ENCODE data around the gene INHBE.

Gene INHBE

DNA sequence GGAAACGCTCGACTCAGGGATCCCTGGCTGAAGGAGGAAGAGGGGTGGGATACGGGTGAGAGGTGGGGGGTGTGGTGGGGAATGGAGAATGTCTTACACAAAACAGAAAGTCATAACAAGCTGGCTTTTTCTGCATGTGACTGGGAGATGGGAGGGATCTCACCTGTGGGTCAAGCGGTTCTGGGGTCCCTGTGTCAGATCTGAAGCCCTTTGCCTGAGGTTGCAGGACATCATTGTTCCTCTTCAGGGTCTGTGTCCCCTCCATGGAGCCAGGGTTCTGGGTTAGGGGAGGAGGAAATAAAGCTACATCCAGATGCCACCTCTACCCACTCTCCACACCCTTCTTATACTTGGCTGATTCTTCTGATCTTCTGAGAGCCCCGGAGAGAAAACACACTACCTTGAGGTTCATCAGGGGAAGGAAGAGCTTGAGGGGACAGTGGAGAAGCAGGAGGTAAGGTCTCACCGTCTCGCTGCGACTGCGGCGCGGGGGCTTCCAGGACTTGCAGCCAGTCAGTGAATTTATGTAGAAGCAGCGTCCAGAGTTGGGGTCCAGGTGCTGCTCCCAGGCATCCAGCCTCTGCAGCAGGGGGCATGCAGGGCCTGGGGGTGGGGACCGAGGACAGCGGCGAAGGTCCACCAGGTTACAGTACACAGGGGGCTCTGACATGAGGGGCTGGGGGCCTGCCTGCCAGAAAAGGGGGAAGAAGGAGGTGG is 22.0 kb downstream of the INHBE start:
- Histone ChIP-seq H3K27me3 (ENCODE audit: insufficient read depth, low read length) (peaks cover 63% of the 10 kb centered on the region), H3K9me3 (ENCODE audit: low read length) (peaks cover 3% of the 10 kb centered on the region), H3K4me3 (ENCODE audit: low read length) (no peak overlapping the region), H3K36me3 (ENCODE audit: insufficient read depth, low read length) (no peaks in the 10 kb centered on the region), H2AFZ (ENCODE audit: low read depth, low read length) (no peak overlapping the region), H3K4me1 (ENCODE audit: insufficient read depth, low read length) (peaks cover 9% of the 10 kb centered on the region)

DNA sequence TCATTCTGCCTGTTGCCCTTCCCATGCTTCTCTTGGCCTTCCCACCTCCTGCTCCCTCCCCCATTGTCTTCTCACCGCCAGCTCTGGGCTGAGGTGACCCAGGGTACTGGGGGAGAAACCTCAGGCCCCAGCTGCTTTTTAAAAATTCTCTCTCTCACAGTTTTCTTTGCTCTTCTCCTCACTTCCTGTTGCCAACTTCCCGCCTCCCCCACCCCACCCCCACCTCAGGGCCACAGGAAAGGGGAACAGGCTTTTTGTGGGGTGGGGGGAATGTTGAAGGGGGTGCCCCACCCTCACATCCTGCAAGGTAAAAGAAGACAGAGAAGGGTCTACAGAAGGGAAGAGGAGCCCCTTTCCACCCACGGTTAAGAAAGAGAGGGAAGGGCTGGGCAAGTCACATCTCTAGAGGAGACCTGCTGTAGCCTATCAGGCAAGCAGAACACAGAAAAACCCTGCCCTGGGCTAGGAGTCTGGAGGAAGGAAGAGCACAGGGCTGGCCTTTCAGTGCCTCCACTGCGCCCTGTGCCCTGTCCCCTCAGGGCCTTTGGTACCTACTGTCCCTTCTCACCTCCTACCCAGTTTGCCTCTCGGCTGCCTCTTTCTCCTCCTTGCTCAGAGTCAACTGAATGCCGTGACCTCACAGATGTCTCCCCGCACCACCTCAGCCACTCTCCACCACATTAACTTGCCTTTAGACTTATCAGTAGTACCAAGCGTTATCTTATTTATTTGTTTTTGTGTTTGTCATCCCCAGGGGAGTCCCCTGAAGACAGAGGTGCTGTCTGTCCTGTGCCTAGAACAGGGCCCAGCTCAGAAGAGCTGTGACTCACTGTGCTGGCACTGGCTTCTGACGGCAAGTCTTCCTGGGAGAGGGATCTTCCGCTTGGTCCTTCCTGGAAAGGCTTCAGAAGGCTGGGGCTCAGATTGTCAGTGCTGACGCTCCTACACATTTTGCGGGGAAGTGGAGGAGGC is 22.9 kb downstream of the INHBE start:
- H3K27me3 ChIP-seq (ENCODE audit: insufficient read depth, low read length): peaks cover 63% of the 10 kb centered on the region

DNA sequence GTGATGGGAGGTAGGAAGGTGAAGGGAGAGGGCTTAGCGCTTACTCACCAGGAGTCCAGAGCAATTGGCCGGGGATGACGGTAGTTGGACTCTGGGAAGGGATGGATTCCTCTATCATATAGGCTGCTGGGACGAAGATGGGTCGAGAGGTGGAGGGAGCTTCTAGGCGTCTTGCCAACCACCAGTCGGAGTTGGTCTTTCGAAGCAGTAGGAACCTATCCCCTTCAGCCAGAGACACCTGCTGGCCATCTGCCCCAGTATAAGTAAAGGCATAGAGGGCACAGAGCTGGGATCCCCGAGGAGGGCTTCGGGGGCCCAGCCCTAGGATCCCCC is 23.9 kb downstream of the INHBE start:
- H3K9me3 ChIP-seq (ENCODE audit: low read length): peaks cover 3% of the 10 kb centered on the region
- no peak overlapping the region for H2AFZ ChIP-seq (ENCODE audit: low read depth, low read length)
- H3K27me3 ChIP-seq (ENCODE audit: insufficient read depth, low read length): peaks cover 56% of the 10 kb centered on the region
- H3K36me3 ChIP-seq (ENCODE audit: insufficient read depth, low read length): no peaks in the 10 kb centered on the region
- H3K4me3 ChIP-seq (ENCODE audit: low read length): no peak overlapping the region
- H3K4me1 ChIP-seq (ENCODE audit: insufficient read depth, low read length): peaks cover 9% of the 10 kb centered on the region

More for the DNA sequence above, 22.9 kb downstream of the INHBE start:
- Histone ChIP-seq H2AFZ (ENCODE audit: low read depth, low read length) (no peak overlapping the region), H3K4me1 (ENCODE audit: insufficient read depth, low read length) (peaks cover 9% of the 10 kb centered on the region), H3K36me3 (ENCODE audit: insufficient read depth, low read length) (no peaks in the 10 kb centered on the region), H3K9me3 (ENCODE audit: low read length) (peaks cover 3% of the 10 kb centered on the region), H3K4me3 (ENCODE audit: low read length) (no peak overlapping the region)

DNA sequence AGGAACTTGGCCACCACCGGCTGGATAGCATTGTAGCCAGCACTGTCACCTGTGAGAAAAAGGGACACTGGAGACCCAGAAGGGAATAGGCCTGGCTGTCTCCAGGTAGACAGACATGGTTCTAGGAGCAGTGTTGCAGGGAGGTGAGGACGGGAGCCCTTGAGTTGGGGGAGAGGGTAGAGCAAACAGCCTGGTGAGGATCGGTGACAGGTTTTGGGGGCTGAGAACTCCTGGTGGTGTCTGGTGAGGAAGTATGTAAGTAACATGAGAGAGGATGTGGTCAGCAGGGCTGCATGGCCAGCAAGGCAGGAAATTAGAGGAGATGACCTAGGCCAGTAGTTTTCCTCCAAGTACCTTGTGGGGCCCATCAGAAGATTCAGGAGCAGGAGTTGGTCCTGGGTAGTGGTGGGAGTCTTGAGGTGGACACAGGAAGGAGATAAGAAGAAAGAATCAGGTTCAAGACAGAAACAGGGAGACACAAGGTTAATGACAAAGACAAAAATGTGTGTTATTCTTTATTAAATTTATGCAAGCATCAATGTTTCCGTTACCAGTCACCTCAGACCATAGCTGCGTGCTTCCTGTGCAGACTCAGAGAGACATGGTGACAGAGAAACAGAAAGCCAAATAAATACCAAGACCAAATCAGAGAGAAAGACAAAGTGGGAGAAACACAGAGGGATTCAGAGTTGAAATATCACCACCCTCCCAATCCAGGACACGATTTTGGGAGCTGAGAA is 24.4 kb downstream of the INHBE start, which contains the start of gene ARHGAP9:
TSS of gene ARHGAP9 (minus strand) at position 491 of the 740 bp plus-strand sequence. CDS start at position 31, 460 bp downstream.
- H3K4me1 ChIP-seq (ENCODE audit: insufficient read depth, low read length): peaks cover 9% of the 10 kb centered on the region
- H3K36me3 ChIP-seq (ENCODE audit: insufficient read depth, low read length): no peaks in the 10 kb centered on the region
- peaks cover 3% of the 10 kb centered on the region for H3K9me3 ChIP-seq (ENCODE audit: low read length)
- H2AFZ ChIP-seq (ENCODE audit: low read depth, low read length): no peak within 1 kb of the TSS
- H3K27me3 ChIP-seq (ENCODE audit: insufficient read depth, low read length): peaks cover 51% of the 10 kb centered on the region
- H3K4me3 ChIP-seq (ENCODE audit: low read length): no peak within 1 kb of the TSS

DNA sequence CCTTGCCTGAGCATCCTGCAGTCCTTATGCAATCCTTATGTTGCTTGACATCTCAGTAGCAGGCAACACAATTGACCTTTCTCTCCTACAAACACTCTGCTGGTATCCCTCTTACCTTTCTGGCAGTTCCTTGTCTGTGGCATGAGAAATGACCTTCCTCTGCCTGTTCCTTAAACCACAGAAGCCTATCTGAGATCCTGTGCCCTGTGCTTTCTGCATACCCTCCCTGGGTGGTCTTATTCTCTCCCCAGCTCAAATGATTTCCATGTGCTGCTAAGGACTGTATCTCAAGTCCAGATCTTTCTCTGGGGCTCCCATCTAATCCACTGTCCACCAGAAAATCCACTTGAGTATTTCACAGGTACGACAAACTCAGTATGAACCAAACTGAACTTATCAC is 26.6 kb downstream of the INHBE start:
- Histone ChIP-seq H3K4me1 (ENCODE audit: insufficient read depth, low read length) (no peaks in the 10 kb centered on the region), H3K27me3 (ENCODE audit: insufficient read depth, low read length) (peaks cover 30% of the 10 kb centered on the region), H3K36me3 (ENCODE audit: insufficient read depth, low read length) (no peaks in the 10 kb centered on the region), H3K4me3 (ENCODE audit: low read length) (no peak overlapping the region), H2AFZ (ENCODE audit: low read depth, low read length) (no peak overlapping the region), H3K9me3 (ENCODE audit: low read length) (peaks cover 3% of the 10 kb centered on the region)

DNA sequence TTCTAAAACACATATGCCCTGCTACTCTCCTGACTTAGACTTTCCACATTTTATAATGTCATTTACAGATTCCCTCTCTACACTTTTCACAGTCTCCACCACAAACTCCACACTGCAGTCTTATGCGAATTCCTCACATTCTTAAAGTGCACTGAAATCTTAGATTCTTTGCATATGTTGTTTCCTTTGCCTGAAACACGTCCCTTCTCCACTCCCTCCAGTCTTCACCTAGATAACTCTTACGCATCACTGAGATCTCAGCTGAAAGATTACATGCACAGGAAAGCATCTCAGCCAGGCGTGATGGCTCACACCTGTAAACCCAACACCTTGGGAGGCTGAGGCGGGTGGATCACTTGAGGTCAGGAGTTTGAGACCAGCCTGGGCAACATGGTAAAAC is 28.4 kb downstream of the INHBE start:
- H2AFZ ChIP-seq (ENCODE audit: low read depth, low read length): no peak overlapping the region
- H3K9me3 ChIP-seq (ENCODE audit: low read length): no peaks in the 10 kb centered on the region
- H3K36me3 ChIP-seq (ENCODE audit: insufficient read depth, low read length): no peaks in the 10 kb centered on the region
- H3K4me1 ChIP-seq (ENCODE audit: insufficient read depth, low read length): no peaks in the 10 kb centered on the region
- H3K4me3 ChIP-seq (ENCODE audit: low read length): no peak overlapping the region
- peaks cover 13% of the 10 kb centered on the region for H3K27me3 ChIP-seq (ENCODE audit: insufficient read depth, low read length)

DNA sequence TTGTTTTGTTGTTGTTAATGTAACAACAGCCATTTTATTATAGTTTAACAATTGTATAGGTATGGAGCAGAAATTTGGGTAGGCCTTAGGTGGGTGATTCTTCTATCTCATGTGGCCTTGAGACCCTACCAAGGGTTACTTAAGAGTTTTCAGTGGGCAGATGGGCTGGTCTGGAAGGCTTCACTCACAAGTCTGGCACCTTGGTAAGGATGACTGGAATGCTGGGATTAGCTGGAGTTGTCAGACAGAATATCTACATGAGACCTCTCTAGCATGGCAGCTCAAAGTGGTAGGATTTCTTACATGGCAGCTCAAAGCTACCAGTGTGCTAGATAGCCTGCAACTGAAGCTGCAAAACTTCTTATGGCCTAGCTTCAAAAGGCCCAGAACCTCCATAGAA is 30.6 kb downstream of the INHBE start:
- Histone ChIP-seq H3K27me3 (ENCODE audit: insufficient read depth, low read length) (peaks cover 2% of the 10 kb centered on the region), H3K36me3 (ENCODE audit: insufficient read depth, low read length) (peaks cover 18% of the 10 kb centered on the region), H2AFZ (ENCODE audit: low read depth, low read length) (no peak overlapping the region), H3K9me3 (ENCODE audit: low read length) (no peaks in the 10 kb centered on the region), H3K4me3 (ENCODE audit: low read length) (no peak overlapping the region), H3K4me1 (ENCODE audit: insufficient read depth, low read length) (peaks cover 10% of the 10 kb centered on the region)

DNA sequence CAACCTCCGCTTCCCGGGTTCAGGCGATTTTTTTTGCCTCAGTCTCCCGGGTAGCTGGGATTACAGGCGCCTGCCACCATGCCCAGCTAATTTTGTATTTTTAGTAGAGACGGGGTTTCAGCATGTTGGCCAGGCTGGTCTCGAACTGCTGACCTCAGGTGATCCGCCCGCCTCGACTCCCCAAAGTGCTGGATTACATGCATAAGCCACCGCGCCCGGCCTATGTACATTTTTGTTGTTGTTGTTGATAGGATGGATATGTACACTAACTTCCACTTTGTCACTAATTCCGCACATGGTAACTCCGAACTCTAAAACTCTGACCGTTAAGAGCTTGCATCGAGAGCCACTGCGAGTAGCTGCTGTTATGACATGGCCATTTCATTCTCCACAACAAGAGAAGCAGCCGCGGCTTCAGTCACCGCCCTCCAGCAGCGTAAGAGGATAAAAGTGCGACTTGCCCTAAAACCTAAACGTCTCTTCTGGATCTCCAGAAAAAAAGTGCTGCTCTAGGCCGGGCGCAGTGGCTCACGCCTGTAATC is 32.0 kb downstream of the INHBE start:
- peak overlapping the region; percentile 69 for H2AFZ ChIP-seq (ENCODE audit: low read depth, low read length)
- H3K27me3 ChIP-seq (ENCODE audit: insufficient read depth, low read length): no peaks in the 10 kb centered on the region
- no peaks in the 10 kb centered on the region for H3K9me3 ChIP-seq (ENCODE audit: low read length)
- peaks cover 10% of the 10 kb centered on the region for H3K4me1 ChIP-seq (ENCODE audit: insufficient read depth, low read length)
- peaks cover 30% of the 10 kb centered on the region for H3K36me3 ChIP-seq (ENCODE audit: insufficient read depth, low read length)
- peak overlapping the region; percentile 23 for H3K4me3 ChIP-seq (ENCODE audit: low read length)

DNA sequence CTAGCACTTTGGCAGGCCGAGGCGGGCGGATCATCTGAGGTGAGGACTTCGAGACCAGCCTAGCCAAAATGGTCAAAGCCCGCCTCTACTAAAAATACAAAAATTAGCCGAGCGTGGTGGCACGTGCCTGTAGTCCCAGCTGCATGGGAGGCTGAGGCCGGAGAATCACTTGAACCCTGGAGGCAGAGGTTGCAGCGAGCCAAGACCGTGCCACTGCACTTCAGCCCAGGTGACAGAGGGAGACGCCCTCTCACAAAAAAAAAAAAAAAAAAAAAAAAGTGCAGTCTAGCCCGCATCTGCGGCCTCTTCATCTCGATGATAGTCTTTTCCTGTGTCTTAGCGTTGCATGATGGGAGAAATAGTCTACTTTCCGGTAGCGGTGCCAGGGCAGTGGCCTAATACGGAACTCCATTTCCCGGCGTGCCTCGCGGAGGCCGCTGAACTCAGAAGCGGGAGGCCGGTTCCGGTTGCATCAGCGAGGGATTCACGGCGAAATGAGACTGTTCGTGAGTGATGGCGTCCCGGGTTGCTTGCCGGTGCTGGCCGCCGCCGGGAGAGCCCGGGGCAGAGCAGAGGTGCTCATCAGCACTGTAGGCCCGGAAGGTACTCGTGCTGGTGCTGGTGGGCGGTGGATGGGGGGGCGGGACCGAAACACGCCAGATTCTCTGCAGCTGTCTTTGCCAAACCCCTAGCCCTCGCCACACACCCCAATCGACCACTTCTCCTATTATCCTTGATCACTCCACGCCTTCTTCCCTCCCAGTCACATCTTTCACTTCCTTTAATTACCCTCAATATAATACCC is 32.7 kb downstream of the INHBE start, which contains the start of gene MARS1:
TSS of gene MARS1 (plus strand) at position 472 of the 805 bp plus-strand sequence. CDS start at position 495, 23 bp downstream.
- H3K27me3 ChIP-seq (ENCODE audit: insufficient read depth, low read length): no peaks in the 10 kb centered on the region
- peaks cover 10% of the 10 kb centered on the region for H3K4me1 ChIP-seq (ENCODE audit: insufficient read depth, low read length)
- H3K4me3 ChIP-seq (ENCODE audit: low read length): peak within 1 kb of the TSS; percentile 75
- H2AFZ ChIP-seq (ENCODE audit: low read depth, low read length): peak within 1 kb of the TSS; percentile 69
- H3K9me3 ChIP-seq (ENCODE audit: low read length): peaks cover 2% of the 10 kb centered on the region
- H3K36me3 ChIP-seq (ENCODE audit: insufficient read depth, low read length): peaks cover 35% of the 10 kb centered on the region

DNA sequence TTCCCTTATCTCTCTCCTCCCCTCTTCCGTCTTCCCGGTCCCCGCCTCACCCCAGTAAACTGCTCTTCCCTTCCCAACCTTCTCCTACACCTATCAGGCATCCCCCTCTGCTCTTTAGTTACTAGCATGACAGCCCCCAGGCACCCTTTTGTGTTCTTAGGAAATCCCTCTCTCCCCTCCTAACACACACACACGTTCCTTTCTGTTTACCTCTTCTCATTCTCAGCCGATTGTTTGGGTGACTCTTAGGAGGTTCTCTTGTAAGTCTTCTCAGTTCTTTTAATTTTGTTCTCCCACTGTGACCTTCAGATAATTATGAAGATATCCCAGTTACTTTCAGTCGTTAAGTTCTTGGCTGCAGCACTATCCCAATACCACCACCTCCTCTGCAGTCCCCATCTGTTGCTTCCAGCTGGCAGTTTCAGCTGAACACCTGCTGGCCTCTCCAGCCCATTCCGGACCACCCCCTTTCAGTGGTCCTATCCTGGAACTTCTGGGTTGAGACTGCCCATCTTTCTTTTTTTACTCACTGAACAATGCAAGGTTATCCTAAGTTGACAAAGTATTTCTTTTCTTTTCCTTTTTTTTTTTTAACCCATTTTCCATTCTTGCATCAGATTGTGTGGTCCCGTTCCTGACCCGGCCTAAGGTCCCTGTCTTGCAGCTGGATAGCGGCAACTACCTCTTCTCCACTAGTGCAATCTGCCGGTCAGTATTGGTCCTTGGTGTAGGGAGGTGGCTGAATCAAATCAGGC is 33.5 kb downstream of the INHBE start:
- Histone ChIP-seq H3K4me1 (ENCODE audit: insufficient read depth, low read length) (peaks cover 10% of the 10 kb centered on the region), H3K9me3 (ENCODE audit: low read length) (peaks cover 4% of the 10 kb centered on the region), H2AFZ (ENCODE audit: low read depth, low read length) (no peak overlapping the region), H3K27me3 (ENCODE audit: insufficient read depth, low read length) (no peaks in the 10 kb centered on the region), H3K4me3 (ENCODE audit: low read length) (peak overlapping the region; percentile 75), H3K36me3 (ENCODE audit: insufficient read depth, low read length) (peaks cover 38% of the 10 kb centered on the region)

DNA sequence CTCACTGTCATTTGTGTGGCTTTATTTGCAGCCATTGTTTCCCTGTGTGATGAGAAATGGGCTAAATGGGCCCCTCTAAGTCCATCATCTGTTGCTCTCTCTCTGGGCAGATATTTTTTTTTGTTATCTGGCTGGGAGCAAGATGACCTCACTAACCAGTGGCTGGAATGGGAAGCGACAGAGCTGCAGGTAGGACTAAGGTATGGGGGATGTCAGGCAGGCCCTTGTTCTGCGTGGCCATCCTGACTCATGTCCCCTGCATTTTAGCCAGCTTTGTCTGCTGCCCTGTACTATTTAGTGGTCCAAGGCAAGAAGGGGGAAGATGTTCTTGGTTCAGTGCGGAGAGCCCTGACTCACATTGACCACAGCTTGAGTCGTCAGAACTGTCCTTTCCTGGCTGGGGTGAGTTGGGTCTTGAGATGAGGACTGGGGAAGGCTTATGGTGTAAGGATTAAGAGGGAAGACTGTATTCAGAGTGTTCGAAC is 34.1 kb downstream of the INHBE start:
- H3K36me3 ChIP-seq (ENCODE audit: insufficient read depth, low read length): peaks cover 41% of the 10 kb centered on the region
- no peak overlapping the region for H2AFZ ChIP-seq (ENCODE audit: low read depth, low read length)
- H3K4me1 ChIP-seq (ENCODE audit: insufficient read depth, low read length): peaks cover 10% of the 10 kb centered on the region
- peak overlapping the region; percentile 75 for H3K4me3 ChIP-seq (ENCODE audit: low read length)
- H3K9me3 ChIP-seq (ENCODE audit: low read length): peaks cover 4% of the 10 kb centered on the region
- no peaks in the 10 kb centered on the region for H3K27me3 ChIP-seq (ENCODE audit: insufficient read depth, low read length)
